ENCODE data around the gene FOXP1.

DNA sequence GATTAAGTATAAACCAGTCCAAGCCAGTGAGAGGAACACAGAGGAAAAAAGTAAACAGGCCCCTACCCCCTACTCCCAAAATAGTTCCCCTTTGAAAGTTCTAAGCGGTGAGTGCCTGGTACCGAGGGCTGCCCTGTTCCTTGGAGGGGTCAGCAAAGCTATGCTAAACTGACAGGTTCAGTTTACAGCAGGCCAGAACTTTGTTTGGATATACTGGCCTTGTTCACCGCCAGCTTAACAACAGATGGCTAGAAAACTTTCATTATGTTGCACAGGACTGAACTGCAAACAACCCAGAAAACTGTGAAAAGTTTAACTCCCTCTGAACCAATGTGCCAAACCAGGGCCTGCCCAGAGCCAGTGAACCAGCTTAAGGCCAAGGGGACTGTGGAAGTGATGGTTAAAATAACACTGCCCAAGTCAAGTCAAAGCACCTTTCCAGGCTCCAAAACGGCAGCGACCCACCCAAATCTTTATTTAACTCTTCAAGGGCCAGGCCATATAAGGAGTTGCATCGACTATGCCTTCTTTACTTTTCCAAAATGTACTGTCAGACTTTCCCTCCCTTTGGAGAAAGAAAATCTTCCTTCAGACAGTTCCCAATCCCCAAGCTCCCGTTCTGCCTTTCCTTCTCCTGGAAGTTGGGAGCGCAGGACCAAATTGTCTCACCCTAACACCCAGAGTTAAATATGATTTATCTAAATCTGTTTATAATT is 448.0 kb downstream of the FOXP1 start:
- TF ChIP-seq, protein P1, sequence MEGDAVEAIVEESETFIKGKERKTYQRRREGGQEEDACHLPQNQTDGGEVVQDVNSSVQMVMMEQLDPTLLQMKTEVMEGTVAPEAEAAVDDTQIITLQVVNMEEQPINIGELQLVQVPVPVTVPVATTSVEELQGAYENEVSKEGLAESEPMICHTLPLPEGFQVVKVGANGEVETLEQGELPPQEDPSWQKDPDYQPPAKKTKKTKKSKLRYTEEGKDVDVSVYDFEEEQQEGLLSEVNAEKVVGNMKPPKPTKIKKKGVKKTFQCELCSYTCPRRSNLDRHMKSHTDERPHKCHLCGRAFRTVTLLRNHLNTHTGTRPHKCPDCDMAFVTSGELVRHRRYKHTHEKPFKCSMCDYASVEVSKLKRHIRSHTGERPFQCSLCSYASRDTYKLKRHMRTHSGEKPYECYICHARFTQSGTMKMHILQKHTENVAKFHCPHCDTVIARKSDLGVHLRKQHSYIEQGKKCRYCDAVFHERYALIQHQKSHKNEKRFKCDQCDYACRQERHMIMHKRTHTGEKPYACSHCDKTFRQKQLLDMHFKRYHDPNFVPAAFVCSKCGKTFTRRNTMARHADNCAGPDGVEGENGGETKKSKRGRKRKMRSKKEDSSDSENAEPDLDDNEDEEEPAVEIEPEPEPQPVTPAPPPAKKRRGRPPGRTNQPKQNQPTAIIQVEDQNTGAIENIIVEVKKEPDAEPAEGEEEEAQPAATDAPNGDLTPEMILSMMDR (IDR thresholded peaks at IDR 0.05) = no peak
- no peak for TF ChIP-seq POLR2A (IDR thresholded peaks at IDR 0.05)
